Spleen (tissue), 11 donors: ENCODE data around the gene HLA-F. TPM values are rescaled to one million over a fixed set of nuclear protein-coding genes. Genes with fewer than 3 reads are reported as not detected.

Experiments used
- DNase-seq: peaks from one replicate; pipeline ENCODE4 v3.0.0-alpha.2; 2020
- H3K27ac ChIP-seq, 8 donors: fragments of 200-600 bp; sonication (generic) in 7 of 8; 1 replicate in 4 of 8; 2 replicates in 4 of 8; pipeline versions ENCODE4 v1.5.0 to v1.8.0; 2016 to 2021; ENCODE audit warnings: inconsistent platforms in 4 of 8, mild to moderate bottlenecking in 4 of 8, moderate library complexity in 1 of 8
- H3K27me3 ChIP-seq, 7 donors: fragments of 200-600 bp; sonication (generic) in 6 of 7; replicated peaks in 1 of 7; 1 replicate in 4 of 7; 2 replicates in 3 of 7; pipeline versions ENCODE4 v1.5.0 to v1.8.0; 2016 to 2021; ENCODE audit warnings: inconsistent platforms in 3 of 7, mild to moderate bottlenecking in 1 of 7
- H3K36me3 ChIP-seq, 6 donors: fragments of 200-600 bp; sonication (generic) in 5 of 6; 1 replicate in 4 of 6; 2 replicates in 2 of 6; pipeline versions ENCODE4 v1.5.0 to v1.8.0; 2016 to 2021; ENCODE audit warnings: inconsistent platforms in 2 of 6
- H3K4me1 ChIP-seq, 6 donors: fragments of 200-600 bp; sonication (generic) in 5 of 6; 1 replicate in 3 of 6; 2 replicates in 3 of 6; pipeline versions ENCODE4 v1.5.0 to v1.8.0; 2016 to 2021; ENCODE audit warnings: inconsistent platforms in 3 of 6
- H3K4me3 ChIP-seq, 8 donors: fragments of 200-600 bp; sonication (generic) in 7 of 8; 1 replicate in 4 of 8; 2 replicates in 4 of 8; pipeline versions ENCODE4 v1.5.0 to v1.8.0; 2016 to 2021; ENCODE audit warnings: inconsistent platforms in 4 of 8, mild to moderate bottlenecking in 4 of 8, moderate library complexity in 2 of 8
- H3K9me3 ChIP-seq, 8 donors: fragments of 200-600 bp; sonication (generic) in 7 of 8; 1 replicate in 4 of 8; 2 replicates in 4 of 8; pipeline versions ENCODE4 v1.5.0 to v1.8.0; 2016 to 2021; ENCODE audit warnings: inconsistent platforms in 4 of 8
- POLR2A ChIP-seq, 3 donors: fragments of 450-650 bp; IDR thresholded peaks; one replicate each; pipeline ENCODE4 v1.5.1; 2017; ENCODE audit warnings: antibody characterized with exemption in 3 of 3, mild to moderate bottlenecking in 1 of 3
- POLR2AphosphoS5 ChIP-seq, 3 donors: sonication (generic); formaldehyde crosslinking; IDR thresholded peaks; one replicate each; pipeline ENCODE4 v1.5.1; 2017; ENCODE audit warnings: antibody characterized with exemption in 3 of 3
- WGBS, 5 donors: extraction: QIAGEN DNeasy Blood & Tissue Kit in 3 of 5; methylation state at CpG; one replicate each; pipeline versions ENCODE4 v1.1.5 to v1.1.7; 2013 to 2018; 5-methylcytosine and 5-hydroxymethylcytosine counted together
- intact Hi-C: fragments of 100-400 bp; cut with DNase I; formaldehyde crosslinking; loops from one replicate; pipeline ENCODE4 v1.15.0; 2023; ENCODE audit warnings: low total_unique reads
- polyA plus RNA-seq, 3 donors: library from polyadenylated mRNA; stranded (reverse); fragments of 200-250 nt; gene quantifications; one replicate each; pipeline ENCODE4 v1.2.1, GENCODE V29; 2013
- total RNA-seq, 7 donors: library from RNA; depleted of rRNA in 3 of 7; stranded (reverse); fragments of >200 nt in 3 of 7; fragmentation: NEBNext Ultra II Directional in 4 of 7; extraction: Animal tissue kit (Norgen Biotek cat#: 25700) in 4 of 7; gene quantifications; one replicate each; pipeline versions ENCODE4 v1.1.0 to v1.2.1, GENCODE V29; 2016 to 2021
- TF ChIP-seq, protein P1 (sequence below), 11 experiments: fragments of 200-600 bp in 7 of 11; fragments of 450-650 bp in 4 of 11; sonication (generic) in 4 of 11; IDR thresholded peaks in 8 of 11; conservative IDR thresholded peaks in 3 of 11; 1 replicate in 7 of 11; 2 replicates in 4 of 11; pipeline versions ENCODE4 v1.4.0 to v1.8.0; 2016 to 2021; ENCODE audit warnings: antibody characterized with exemption in 11 of 11, inconsistent platforms in 4 of 11, mild to moderate bottlenecking in 1 of 11
- donor health status: healthy with polysubstance abuse.
- donor health status: DM: no; HTN: no; CAD: no; lungs with moderate emphysema.
- donor health status: DM: no; HTN: no; CAD: no.
- donor health status: Bipolar disorder and iron deficiency.
- donor health status: healthy.
- donor health status: DM: no; HTN: no; CAD: no.
- donor health status: DM: yes; HTN: yes; CAD: no.

Gene HLA-F
- total and polyA plus RNA-seq, 10 donors, result 402 to 663 (median 509) TPM

DNA sequence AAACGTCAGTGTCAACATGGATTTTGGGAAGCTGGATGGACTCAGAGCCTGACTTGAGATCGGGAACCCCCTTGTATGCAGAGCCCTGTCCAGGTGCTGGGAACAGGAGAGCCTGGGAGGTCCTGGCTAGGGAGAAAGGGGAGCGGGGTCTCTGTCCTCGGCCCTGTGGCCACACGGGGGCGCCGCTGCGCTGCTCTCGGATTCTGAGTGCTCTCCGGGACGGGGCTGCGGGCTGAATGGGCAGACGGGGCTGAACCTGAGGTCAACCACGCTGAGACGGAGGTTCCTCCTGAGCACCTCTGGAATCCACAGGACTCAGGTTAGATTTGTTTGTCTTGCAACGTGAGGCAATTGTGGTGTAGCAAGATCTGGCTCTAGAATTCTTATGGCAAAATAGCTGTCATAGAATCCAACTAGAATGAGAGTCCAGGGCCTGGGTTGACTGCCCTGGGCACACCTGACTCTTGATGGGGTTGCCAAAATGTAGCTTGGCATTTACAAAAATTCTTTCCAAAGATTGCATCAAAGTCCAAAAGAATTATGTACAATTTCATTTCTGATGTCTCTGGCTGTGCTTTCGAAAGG lies 20.6 kb upstream of the HLA-F start:
- peak; percentile 94 for DNase-seq
- Histone ChIP-seq H3K4me3 (no peak overlapping the region), H3K27ac (no peak overlapping the region), H3K36me3 (no peaks in the 10 kb centered on the region), H3K27me3 (peaks cover 0 to 18% (median 0%) of the 10 kb centered on the region in 7 donors), H3K4me1 (peaks cover 0 to 19% (median 3%) of the 10 kb centered on the region in 6 donors), H3K9me3 (no peaks in the 10 kb centered on the region)
- intact Hi-C loops, result no loop called here
- TF ChIP-seq, protein P1, sequence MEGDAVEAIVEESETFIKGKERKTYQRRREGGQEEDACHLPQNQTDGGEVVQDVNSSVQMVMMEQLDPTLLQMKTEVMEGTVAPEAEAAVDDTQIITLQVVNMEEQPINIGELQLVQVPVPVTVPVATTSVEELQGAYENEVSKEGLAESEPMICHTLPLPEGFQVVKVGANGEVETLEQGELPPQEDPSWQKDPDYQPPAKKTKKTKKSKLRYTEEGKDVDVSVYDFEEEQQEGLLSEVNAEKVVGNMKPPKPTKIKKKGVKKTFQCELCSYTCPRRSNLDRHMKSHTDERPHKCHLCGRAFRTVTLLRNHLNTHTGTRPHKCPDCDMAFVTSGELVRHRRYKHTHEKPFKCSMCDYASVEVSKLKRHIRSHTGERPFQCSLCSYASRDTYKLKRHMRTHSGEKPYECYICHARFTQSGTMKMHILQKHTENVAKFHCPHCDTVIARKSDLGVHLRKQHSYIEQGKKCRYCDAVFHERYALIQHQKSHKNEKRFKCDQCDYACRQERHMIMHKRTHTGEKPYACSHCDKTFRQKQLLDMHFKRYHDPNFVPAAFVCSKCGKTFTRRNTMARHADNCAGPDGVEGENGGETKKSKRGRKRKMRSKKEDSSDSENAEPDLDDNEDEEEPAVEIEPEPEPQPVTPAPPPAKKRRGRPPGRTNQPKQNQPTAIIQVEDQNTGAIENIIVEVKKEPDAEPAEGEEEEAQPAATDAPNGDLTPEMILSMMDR (IDR thresholded peaks at IDR 0.05 in 8 of 11, conservative IDR thresholded peaks at IDR 0.05 in 3 of 11), result peak in 10 of 11 experiments; percentile 17 to 88 (median 54)
- TF ChIP-seq POLR2AphosphoS5 (IDR thresholded peaks at IDR 0.05) (peak in 1 of 3 donors; percentile 68), POLR2A (IDR thresholded peaks at IDR 0.05) (no peak)
- 8 to 36% (median 20%) methylated on average over 11 to 17 of the region's 17 CpGs for WGBS, 5 donors

DNA sequence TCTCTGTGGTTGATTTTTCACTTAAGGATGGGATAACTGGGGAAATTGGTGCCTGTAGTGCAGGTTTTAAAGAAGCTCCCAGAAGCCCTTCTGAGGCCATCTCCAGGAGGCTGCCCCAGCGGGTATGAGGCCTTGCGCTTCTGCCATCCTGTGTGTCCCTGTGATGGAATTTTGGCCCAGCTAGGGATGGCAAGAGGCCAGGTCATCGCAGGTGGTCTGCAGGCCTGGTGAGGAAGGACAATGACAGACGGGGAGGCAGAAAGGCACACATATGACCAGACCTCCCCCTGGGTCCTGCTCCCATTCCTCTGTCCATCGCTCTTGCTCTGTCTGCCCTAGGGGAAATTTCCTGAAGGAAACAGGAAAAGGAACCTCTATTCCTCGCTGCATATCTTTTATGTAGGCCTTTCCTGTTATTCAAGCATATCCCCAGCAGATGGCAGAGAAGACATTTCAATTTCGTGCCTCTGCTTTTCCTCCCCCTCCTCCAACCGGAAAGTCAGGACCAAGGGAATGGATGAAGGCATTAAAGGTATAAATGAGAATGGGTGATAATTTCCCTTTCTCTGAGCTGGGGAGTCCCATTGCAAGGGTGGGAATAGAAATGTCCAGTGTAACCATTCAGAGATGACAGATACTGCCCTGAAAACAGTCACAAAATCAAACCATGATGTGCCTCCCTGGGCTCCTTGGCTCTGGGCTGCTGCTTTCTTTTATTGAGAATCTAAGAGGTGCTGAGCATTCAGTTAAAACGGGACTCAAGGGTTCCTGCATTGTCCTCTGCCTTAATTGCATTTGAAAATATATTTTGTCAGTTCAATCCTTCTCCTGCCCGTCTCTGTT lies 17.6 kb upstream of the HLA-F start:
- TF ChIP-seq, protein P1 (IDR thresholded peaks at IDR 0.05 in 8 of 11, conservative IDR thresholded peaks at IDR 0.05 in 3 of 11), result peak; percentile 29 to 82 (median 65)
- TF ChIP-seq POLR2A (IDR thresholded peaks at IDR 0.05) (no peak), POLR2AphosphoS5 (IDR thresholded peaks at IDR 0.05) (peak in 1 of 3 donors; percentile 25)

DNA sequence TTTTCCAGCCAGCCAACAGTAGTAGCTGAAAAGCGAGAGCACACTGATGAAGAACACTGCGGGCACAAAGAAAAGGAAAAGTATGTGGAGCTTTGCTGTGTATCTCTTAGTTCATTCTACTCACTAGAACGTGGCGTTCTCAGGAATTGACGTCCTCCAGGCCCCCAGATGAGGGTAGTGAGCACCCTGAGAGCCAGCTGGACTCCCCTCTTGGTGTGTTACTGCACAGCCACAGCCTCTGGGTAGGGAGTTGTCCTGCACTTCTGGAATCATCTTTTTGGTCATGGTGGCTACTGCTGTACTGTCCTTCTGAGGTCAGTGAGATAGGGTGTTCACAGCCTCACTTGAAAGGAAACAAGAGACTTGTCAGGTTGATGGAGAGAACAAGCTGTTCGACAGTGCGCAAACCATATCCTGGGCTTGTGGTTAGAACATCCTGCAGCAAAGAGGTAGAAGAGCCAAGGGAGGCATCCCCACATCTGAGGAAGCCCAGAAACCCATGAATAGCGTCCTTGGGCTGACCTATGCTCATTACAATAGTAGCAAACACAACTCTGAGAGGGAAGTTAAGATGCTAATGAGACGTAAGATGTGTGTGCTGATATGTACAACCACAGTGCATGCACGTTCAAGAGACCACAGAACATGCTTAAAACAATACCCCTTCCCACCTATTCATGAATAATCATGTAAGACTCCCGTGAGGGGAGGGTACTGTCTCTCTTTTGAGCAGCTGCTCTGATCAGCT lies 14.6 kb upstream of the HLA-F start:
- Histone ChIP-seq H3K9me3 (no peaks in the 10 kb centered on the region), H3K27ac (peak overlapping the region; percentile 13 to 85 (median 73)), H3K4me1 (peaks cover 0 to 40% (median 19%) of the 10 kb centered on the region in 6 donors), H3K4me3 (peak overlapping the region in 4 of 8 donors; percentile 13 to 53 (median 20)), H3K27me3 (no peaks in the 10 kb centered on the region), H3K36me3 (no peaks in the 10 kb centered on the region)
- DNase-seq, result no peak
- intact Hi-C loops, result loop anchor here (5.0 kb wide), 1 partner anchor 44 kb away; no protein-coding TSS in a partner anchor
- WGBS, 5 donors, result 42 to 50% (median 45%) methylated on average over 11 of the region's 11 CpGs
- TF ChIP-seq POLR2A (IDR thresholded peaks at IDR 0.05), result no peak
- TF ChIP-seq POLR2AphosphoS5 (IDR thresholded peaks at IDR 0.05), result peak in 2 of 3 donors; percentile 30 to 89
- TF ChIP-seq, protein P1 (IDR thresholded peaks at IDR 0.05 in 8 of 11, conservative IDR thresholded peaks at IDR 0.05 in 3 of 11), result no peak

More for the DNA sequence above, 17.6 kb upstream of the HLA-F start:
- H3K36me3 ChIP-seq, result no peaks in the 10 kb centered on the region
- no peak overlapping the region for H3K4me3 ChIP-seq
- WGBS, 5 donors, result 39 to 72% (median 41%) methylated on average over 10 of the region's 10 CpGs
- H3K27me3 ChIP-seq, result peaks cover 0 to 18% (median 0%) of the 10 kb centered on the region in 7 donors
- no peak for DNase-seq
- H3K27ac ChIP-seq, result peak overlapping the region in 2 of 8 donors; percentile 41 to 85
- intact Hi-C loops, result loop anchor here (5.0 kb wide), 1 partner anchor 47 kb away; no protein-coding TSS in a partner anchor
- peaks cover 0 to 45% (median 19%) of the 10 kb centered on the region in 6 donors for H3K4me1 ChIP-seq
- no peaks in the 10 kb centered on the region for H3K9me3 ChIP-seq
